Neural cell (in vitro differentiated cells): Measurements from ENCODE around the gene KIFC3.

Experiments used
- EP300 ChIP-seq: fragments of 450-650 bp; conservative IDR thresholded peaks from 2 replicates; pipeline ENCODE4 v1.6.1; 2014; ENCODE audit warnings: antibody characterized with exemption, mild to moderate bottlenecking, moderate library complexity; ENCODE audit not compliant: poor library complexity, severe bottlenecking
- EZH2 ChIP-seq: fragments of 200-600, 300-800 bp; shearing (Covaris generic), sonication (generic); IDR thresholded peaks from 2 replicates; pipeline ENCODE4 v1.6.1; 2014; ENCODE audit warnings: antibody characterized with exemption, low read length, borderline replicate concordance, mild to moderate bottlenecking; ENCODE audit not compliant: insufficient read depth, poor library complexity, severe bottlenecking
- POLR2AphosphoS5 ChIP-seq: IDR thresholded peaks from 2 replicates; pipeline ENCODE4 v1.6.1; 2012
- SMC3 ChIP-seq: fragments of 450-650 bp; conservative IDR thresholded peaks from 2 replicates; pipeline ENCODE4 v1.6.1; 2014; ENCODE audit warnings: antibody characterized with exemption, mild to moderate bottlenecking, moderate library complexity; ENCODE audit not compliant: poor library complexity
- TAF1 ChIP-seq: IDR thresholded peaks from 2 replicates; pipeline ENCODE4 v1.6.1; 2012; ENCODE audit warnings: low read depth
- TF ChIP-seq, protein P1 (sequence below): fragments of 450-650 bp; IDR thresholded peaks from 2 replicates; pipeline ENCODE4 v1.5.1; 2014; ENCODE audit warnings: antibody characterized with exemption, mild to moderate bottlenecking, moderate library complexity; ENCODE audit not compliant: poor library complexity, severe bottlenecking
- TF ChIP-seq, protein P2 (sequence below): IDR thresholded peaks from 2 replicates; pipeline ENCODE4 v1.6.1; 2012; ENCODE audit warnings: borderline replicate concordance

DNA sequence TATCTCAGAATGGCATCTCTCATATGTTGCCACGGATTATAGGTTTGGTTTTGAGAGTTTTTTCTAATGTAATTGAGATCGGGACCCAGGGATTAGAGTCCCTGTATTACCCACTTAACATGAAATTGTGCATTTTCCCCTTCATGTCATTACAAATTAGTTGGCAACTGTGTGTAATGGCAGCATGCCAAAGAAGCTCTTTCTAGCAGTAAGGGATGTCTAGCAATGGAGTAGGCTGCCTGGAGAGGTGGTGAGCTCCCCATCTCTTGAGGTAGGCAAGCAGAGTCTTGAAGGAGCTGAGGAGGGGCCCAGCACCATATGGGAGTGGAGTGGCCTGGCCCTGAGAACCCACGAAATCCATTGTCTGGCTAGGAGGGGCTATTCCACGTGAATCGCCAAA is 76.7 kb downstream of the KIFC3 start:
- TF ChIP-seq EZH2 (no peak), POLR2AphosphoS5 (no peak), EP300 (no peak), TAF1 (no peak), SMC3 (no peak)
- TF ChIP-seq, protein P1, sequence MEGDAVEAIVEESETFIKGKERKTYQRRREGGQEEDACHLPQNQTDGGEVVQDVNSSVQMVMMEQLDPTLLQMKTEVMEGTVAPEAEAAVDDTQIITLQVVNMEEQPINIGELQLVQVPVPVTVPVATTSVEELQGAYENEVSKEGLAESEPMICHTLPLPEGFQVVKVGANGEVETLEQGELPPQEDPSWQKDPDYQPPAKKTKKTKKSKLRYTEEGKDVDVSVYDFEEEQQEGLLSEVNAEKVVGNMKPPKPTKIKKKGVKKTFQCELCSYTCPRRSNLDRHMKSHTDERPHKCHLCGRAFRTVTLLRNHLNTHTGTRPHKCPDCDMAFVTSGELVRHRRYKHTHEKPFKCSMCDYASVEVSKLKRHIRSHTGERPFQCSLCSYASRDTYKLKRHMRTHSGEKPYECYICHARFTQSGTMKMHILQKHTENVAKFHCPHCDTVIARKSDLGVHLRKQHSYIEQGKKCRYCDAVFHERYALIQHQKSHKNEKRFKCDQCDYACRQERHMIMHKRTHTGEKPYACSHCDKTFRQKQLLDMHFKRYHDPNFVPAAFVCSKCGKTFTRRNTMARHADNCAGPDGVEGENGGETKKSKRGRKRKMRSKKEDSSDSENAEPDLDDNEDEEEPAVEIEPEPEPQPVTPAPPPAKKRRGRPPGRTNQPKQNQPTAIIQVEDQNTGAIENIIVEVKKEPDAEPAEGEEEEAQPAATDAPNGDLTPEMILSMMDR = no peak
- TF ChIP-seq, protein P2, sequence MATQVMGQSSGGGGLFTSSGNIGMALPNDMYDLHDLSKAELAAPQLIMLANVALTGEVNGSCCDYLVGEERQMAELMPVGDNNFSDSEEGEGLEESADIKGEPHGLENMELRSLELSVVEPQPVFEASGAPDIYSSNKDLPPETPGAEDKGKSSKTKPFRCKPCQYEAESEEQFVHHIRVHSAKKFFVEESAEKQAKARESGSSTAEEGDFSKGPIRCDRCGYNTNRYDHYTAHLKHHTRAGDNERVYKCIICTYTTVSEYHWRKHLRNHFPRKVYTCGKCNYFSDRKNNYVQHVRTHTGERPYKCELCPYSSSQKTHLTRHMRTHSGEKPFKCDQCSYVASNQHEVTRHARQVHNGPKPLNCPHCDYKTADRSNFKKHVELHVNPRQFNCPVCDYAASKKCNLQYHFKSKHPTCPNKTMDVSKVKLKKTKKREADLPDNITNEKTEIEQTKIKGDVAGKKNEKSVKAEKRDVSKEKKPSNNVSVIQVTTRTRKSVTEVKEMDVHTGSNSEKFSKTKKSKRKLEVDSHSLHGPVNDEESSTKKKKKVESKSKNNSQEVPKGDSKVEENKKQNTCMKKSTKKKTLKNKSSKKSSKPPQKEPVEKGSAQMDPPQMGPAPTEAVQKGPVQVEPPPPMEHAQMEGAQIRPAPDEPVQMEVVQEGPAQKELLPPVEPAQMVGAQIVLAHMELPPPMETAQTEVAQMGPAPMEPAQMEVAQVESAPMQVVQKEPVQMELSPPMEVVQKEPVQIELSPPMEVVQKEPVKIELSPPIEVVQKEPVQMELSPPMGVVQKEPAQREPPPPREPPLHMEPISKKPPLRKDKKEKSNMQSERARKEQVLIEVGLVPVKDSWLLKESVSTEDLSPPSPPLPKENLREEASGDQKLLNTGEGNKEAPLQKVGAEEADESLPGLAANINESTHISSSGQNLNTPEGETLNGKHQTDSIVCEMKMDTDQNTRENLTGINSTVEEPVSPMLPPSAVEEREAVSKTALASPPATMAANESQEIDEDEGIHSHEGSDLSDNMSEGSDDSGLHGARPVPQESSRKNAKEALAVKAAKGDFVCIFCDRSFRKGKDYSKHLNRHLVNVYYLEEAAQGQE = no peak
